H9 (cell line): Measurements from ENCODE around the gene PRPF19. TPM values are rescaled to one million over a fixed set of nuclear protein-coding genes. Genes with fewer than 3 reads are reported as not detected.

Experiments used
- DNase-seq: peaks from one replicate; pipeline ENCODE4 v3.0.0-alpha.2; 2017
- H2AFZ ChIP-seq: one replicate; pipeline ENCODE4 v1.6.1; 2013; ENCODE audit warnings: mild to moderate bottlenecking, low read length, control low read depth, moderate library complexity
- H2AK5ac ChIP-seq: 2 replicates; pipeline ENCODE4 v1.6.1; 2013; ENCODE audit warnings: low read length, control low read depth, mixed read lengths; ENCODE audit not compliant: insufficient read length
- H2BK120ac ChIP-seq: one replicate; pipeline ENCODE4 v1.6.1; 2013; ENCODE audit warnings: low read depth, mild to moderate bottlenecking, low read length, control low read depth, inconsistent platforms; ENCODE audit not compliant: poor library complexity, severe bottlenecking
- H2BK12ac ChIP-seq: 2 replicates; pipeline ENCODE4 v1.6.1; 2013; ENCODE audit warnings: low read length, control low read depth, mixed read lengths, low read depth; ENCODE audit not compliant: insufficient read length
- H2BK15ac ChIP-seq: 2 replicates; pipeline ENCODE4 v1.6.1; 2013; ENCODE audit warnings: low read depth, low read length, control low read depth
- H2BK20ac ChIP-seq: one replicate; pipeline ENCODE4 v1.6.1; 2013; ENCODE audit warnings: low read depth, mild to moderate bottlenecking, low read length, control low read depth, inconsistent platforms; ENCODE audit not compliant: poor library complexity, severe bottlenecking
- H2BK5ac ChIP-seq: 2 replicates; pipeline ENCODE4 v1.6.1; 2013; ENCODE audit warnings: low read length, control low read depth, mixed read lengths; ENCODE audit not compliant: insufficient read length
- H3K14ac ChIP-seq: 2 replicates; pipeline ENCODE4 v1.6.1; 2013; ENCODE audit warnings: low read length, control low read depth; ENCODE audit not compliant: insufficient read depth
- H3K18ac ChIP-seq: 2 replicates; pipeline ENCODE4 v1.6.1; 2013; ENCODE audit warnings: low read depth, mild to moderate bottlenecking, mixed read lengths, low read length, control low read depth; ENCODE audit not compliant: insufficient read length
- H3K23ac ChIP-seq: 2 replicates; pipeline ENCODE4 v1.6.1; 2013; ENCODE audit warnings: low read length, control low read depth, mixed read lengths, low read depth; ENCODE audit not compliant: insufficient read length
- H3K23me2 ChIP-seq: 2 replicates; pipeline ENCODE4 v1.6.1; 2013; ENCODE audit warnings: low read depth, mild to moderate bottlenecking, mixed read lengths, low read length, control low read depth; ENCODE audit not compliant: insufficient read length, poor library complexity, severe bottlenecking
- H3K27ac ChIP-seq: 2 replicates; pipeline ENCODE4 v1.5.1; 2013; ENCODE audit warnings: low read length, control low read depth, mixed read lengths, low read depth; ENCODE audit not compliant: insufficient read length
- H3K27me3 ChIP-seq: 2 replicates; pipeline ENCODE4 v1.6.1; 2013; ENCODE audit warnings: low read length, control low read depth, inconsistent platforms; ENCODE audit not compliant: insufficient read depth
- H3K4ac ChIP-seq: 2 replicates; pipeline ENCODE4 v1.6.1; 2013; ENCODE audit warnings: low read depth, mild to moderate bottlenecking, control low read depth, inconsistent platforms, low read length, moderate library complexity
- H3K4me1 ChIP-seq: 2 replicates; pipeline ENCODE4 v1.6.1; 2013; ENCODE audit warnings: low read length, control low read depth, inconsistent platforms; ENCODE audit not compliant: insufficient read depth
- H3K4me2 ChIP-seq: 2 replicates; pipeline ENCODE4 v1.6.1; 2013; ENCODE audit warnings: low read length, control low read depth, mixed read lengths; ENCODE audit not compliant: insufficient read length, insufficient read depth
- H3K56ac ChIP-seq: 2 replicates; pipeline ENCODE4 v1.6.1; 2013; ENCODE audit warnings: low read depth, mild to moderate bottlenecking, mixed read lengths, low read length, control low read depth; ENCODE audit not compliant: insufficient read length
- H3K79me1 ChIP-seq: 2 replicates; pipeline ENCODE4 v1.6.1; 2013; ENCODE audit warnings: low read depth, mild to moderate bottlenecking, moderate library complexity, low read length, control low read depth, inconsistent platforms; ENCODE audit not compliant: insufficient read depth, poor library complexity, severe bottlenecking
- H3K79me2 ChIP-seq: 2 replicates; pipeline ENCODE4 v1.6.1; 2013; ENCODE audit warnings: low read length, control low read depth, inconsistent platforms; ENCODE audit not compliant: insufficient read depth
- H3K9ac ChIP-seq: 2 replicates; pipeline ENCODE4 v1.6.1; 2013; ENCODE audit warnings: low read length, control low read depth, mixed read lengths; ENCODE audit not compliant: insufficient read length; ENCODE audit errors: extremely low read depth
- H3K9me3 ChIP-seq: one replicate; pipeline ENCODE4 v1.6.1; 2013; ENCODE audit warnings: low read depth, low read length, inconsistent platforms; ENCODE audit not compliant: control insufficient read depth
- H3T11ph ChIP-seq: one replicate; pipeline ENCODE4 v1.6.1; 2013; ENCODE audit warnings: mild to moderate bottlenecking, low read length, control low read depth, inconsistent platforms
- H4K20me1 ChIP-seq: one replicate; pipeline ENCODE4 v1.6.1; 2013; ENCODE audit not compliant: control insufficient read depth, insufficient read length, insufficient read depth
- H4K5ac ChIP-seq: 2 replicates; pipeline ENCODE4 v1.6.1; 2013; ENCODE audit warnings: low read depth, mild to moderate bottlenecking, mixed read lengths, low read length, control low read depth; ENCODE audit not compliant: insufficient read length
- H4K8ac ChIP-seq: replicated peaks from 2 replicates; pipeline ENCODE4 v1.6.1; 2013; ENCODE audit warnings: low read length, control low read depth, mixed read lengths, low read depth; ENCODE audit not compliant: insufficient read length
- H4K91ac ChIP-seq: 2 replicates; pipeline ENCODE4 v1.6.1; 2013; ENCODE audit warnings: low read depth, mild to moderate bottlenecking, moderate library complexity, mixed read lengths, low read length, control low read depth; ENCODE audit not compliant: insufficient read length
- H3K27ac Mint-ChIP-seq, 3 experiments: 2 replicates in 2 of 3; 3 replicates in 1 of 3; pipeline ENCODE4 v1.8.0; 2020 to 2021; ENCODE audit warnings: mixed read lengths in 3 of 3, mild to moderate bottlenecking in 1 of 3, moderate library complexity in 1 of 3
- H3K27me3 Mint-ChIP-seq: 2 replicates; pipeline ENCODE4 v1.8.0; 2021; ENCODE audit warnings: low read depth, mild to moderate bottlenecking, moderate library complexity, mixed read lengths
- H3K36me3 Mint-ChIP-seq, 3 experiments: 2 replicates in 2 of 3; 3 replicates in 1 of 3; pipeline ENCODE4 v1.8.0; 2020 to 2021; ENCODE audit warnings: low read depth in 3 of 3, mixed read lengths in 3 of 3; ENCODE audit not compliant: insufficient read depth in 1 of 3
- H3K4me1 Mint-ChIP-seq, 2 experiments: 2 replicates each; pipeline ENCODE4 v1.8.0; 2020; ENCODE audit warnings: mixed read lengths in 2 of 2
- H3K4me3 Mint-ChIP-seq, 2 experiments: 2 replicates in 1 of 2; 3 replicates in 1 of 2; pipeline ENCODE4 v1.8.0; 2020 to 2021; ENCODE audit warnings: mild to moderate bottlenecking in 2 of 2, mixed read lengths in 2 of 2, moderate library complexity in 1 of 2
- H3K9me3 Mint-ChIP-seq, 2 experiments: 2 replicates in 1 of 2; 3 replicates in 1 of 2; pipeline ENCODE4 v1.8.0; 2020; ENCODE audit warnings: mild to moderate bottlenecking in 2 of 2, mixed read lengths in 2 of 2, moderate library complexity in 1 of 2
- WGBS: extraction: QIAGEN DNeasy Blood & Tissue Kit; methylation state at CpG from one replicate; pipeline ENCODE4 v1.1.7; 2013; ENCODE audit warnings: missing lambda C conversion rate, low lambda C conversion rate, mixed read lengths; ENCODE audit not compliant: insufficient read length; ENCODE audit errors: extremely low coverage; 5-methylcytosine and 5-hydroxymethylcytosine counted together
- total RNA-seq: library from RNA; stranded (reverse); gene quantifications from 2 replicates; pipeline ENCODE4 v1.2.1, GENCODE V29; 2021
- TF ChIP-seq, protein P1 (sequence below): fragments of 200-600 bp; sonication (generic); conservative IDR thresholded peaks from 3 replicates; pipeline ENCODE4 v1.8.0; 2021; ENCODE audit warnings: antibody characterized with exemption, mild to moderate bottlenecking

The PRPF19 gene
- total RNA-seq, 1 experiment from 2014 or later: 130 TPM

GRCh38 chr11:60921259-60921658 lies 14.9 kb upstream of the PRPF19 start:
- no peak overlapping the region for H3K56ac ChIP-seq
- H3K4me2 ChIP-seq: no peak overlapping the region
- Mint-ChIP-seq H3K27ac (peak overlapping the region in 1 of 3 experiments; percentile 61; a peak in 1 of 7 replicates), H3K27me3 (peaks cover 7% of the 10 kb centered on the region), H3K4me1 (peaks cover 29 to 31% of the 10 kb centered on the region in 2 experiments), H3K36me3 (peaks cover 13 to 42% (median 23%) of the 10 kb centered on the region in 3 experiments; a peak in 6 of 7 replicates), H3K4me3 (no peak overlapping the region), H3K9me3 (no peaks in the 10 kb centered on the region)
- no peak overlapping the region for H2BK5ac ChIP-seq
- H3T11ph ChIP-seq: no peak overlapping the region
- H2AFZ ChIP-seq: no peak overlapping the region
- no peak for DNase-seq
- TF ChIP-seq, protein P1, sequence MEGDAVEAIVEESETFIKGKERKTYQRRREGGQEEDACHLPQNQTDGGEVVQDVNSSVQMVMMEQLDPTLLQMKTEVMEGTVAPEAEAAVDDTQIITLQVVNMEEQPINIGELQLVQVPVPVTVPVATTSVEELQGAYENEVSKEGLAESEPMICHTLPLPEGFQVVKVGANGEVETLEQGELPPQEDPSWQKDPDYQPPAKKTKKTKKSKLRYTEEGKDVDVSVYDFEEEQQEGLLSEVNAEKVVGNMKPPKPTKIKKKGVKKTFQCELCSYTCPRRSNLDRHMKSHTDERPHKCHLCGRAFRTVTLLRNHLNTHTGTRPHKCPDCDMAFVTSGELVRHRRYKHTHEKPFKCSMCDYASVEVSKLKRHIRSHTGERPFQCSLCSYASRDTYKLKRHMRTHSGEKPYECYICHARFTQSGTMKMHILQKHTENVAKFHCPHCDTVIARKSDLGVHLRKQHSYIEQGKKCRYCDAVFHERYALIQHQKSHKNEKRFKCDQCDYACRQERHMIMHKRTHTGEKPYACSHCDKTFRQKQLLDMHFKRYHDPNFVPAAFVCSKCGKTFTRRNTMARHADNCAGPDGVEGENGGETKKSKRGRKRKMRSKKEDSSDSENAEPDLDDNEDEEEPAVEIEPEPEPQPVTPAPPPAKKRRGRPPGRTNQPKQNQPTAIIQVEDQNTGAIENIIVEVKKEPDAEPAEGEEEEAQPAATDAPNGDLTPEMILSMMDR: no peak
- H3K18ac ChIP-seq: no peak overlapping the region
- H2BK12ac ChIP-seq: no peak overlapping the region
- WGBS: no CpG with 5 or more reads among the region's 11 CpGs
- no peaks in the 10 kb centered on the region for H3K79me1 ChIP-seq
- H4K91ac ChIP-seq: no peak overlapping the region
- no peak overlapping the region for H3K9ac ChIP-seq
- H3K9me3 ChIP-seq: no peaks in the 10 kb centered on the region
- H3K79me2 ChIP-seq: no peaks in the 10 kb centered on the region; the same call in 1 of the 2 replicates
- no peak overlapping the region for H4K5ac ChIP-seq
- peaks cover 2% of the 10 kb centered on the region for H3K4me1 ChIP-seq
- H3K27me3 ChIP-seq: no peaks in the 10 kb centered on the region
- no peak overlapping the region for H3K27ac ChIP-seq
- no peak overlapping the region for H4K8ac ChIP-seq
- no peaks in the 10 kb centered on the region for H4K20me1 ChIP-seq
- no peak overlapping the region for H3K4ac ChIP-seq
- H2BK15ac ChIP-seq: no peak overlapping the region
- H2BK20ac ChIP-seq: no peak overlapping the region
- H2BK120ac ChIP-seq: no peak overlapping the region
- no peak overlapping the region for H3K14ac ChIP-seq
- peaks cover 10% of the 10 kb centered on the region for H3K23me2 ChIP-seq
- H2AK5ac ChIP-seq: no peak overlapping the region
- no peak overlapping the region for H3K23ac ChIP-seq
